H9 (cell line): ENCODE measurements around the gene WAPL. TPM values are rescaled to one million over a fixed set of nuclear protein-coding genes. Genes with fewer than 3 reads are reported as not detected.

Experiments used
- DNase-seq: peaks from one replicate; pipeline ENCODE4 v3.0.0-alpha.2; 2017
- H2AFZ ChIP-seq: one replicate; pipeline ENCODE4 v1.6.1; 2013; ENCODE audit warnings: mild to moderate bottlenecking, low read length, control low read depth, moderate library complexity
- H2AK5ac ChIP-seq: 2 replicates; pipeline ENCODE4 v1.6.1; 2013; ENCODE audit warnings: low read length, control low read depth, mixed read lengths; ENCODE audit not compliant: insufficient read length
- H2BK120ac ChIP-seq: one replicate; pipeline ENCODE4 v1.6.1; 2013; ENCODE audit warnings: low read depth, mild to moderate bottlenecking, low read length, control low read depth, inconsistent platforms; ENCODE audit not compliant: poor library complexity, severe bottlenecking
- H2BK12ac ChIP-seq: 2 replicates; pipeline ENCODE4 v1.6.1; 2013; ENCODE audit warnings: low read length, control low read depth, mixed read lengths, low read depth; ENCODE audit not compliant: insufficient read length
- H2BK15ac ChIP-seq: 2 replicates; pipeline ENCODE4 v1.6.1; 2013; ENCODE audit warnings: low read depth, low read length, control low read depth
- H2BK20ac ChIP-seq: one replicate; pipeline ENCODE4 v1.6.1; 2013; ENCODE audit warnings: low read depth, mild to moderate bottlenecking, low read length, control low read depth, inconsistent platforms; ENCODE audit not compliant: poor library complexity, severe bottlenecking
- H2BK5ac ChIP-seq: 2 replicates; pipeline ENCODE4 v1.6.1; 2013; ENCODE audit warnings: low read length, control low read depth, mixed read lengths; ENCODE audit not compliant: insufficient read length
- H3K14ac ChIP-seq: 2 replicates; pipeline ENCODE4 v1.6.1; 2013; ENCODE audit warnings: low read length, control low read depth; ENCODE audit not compliant: insufficient read depth
- H3K18ac ChIP-seq: 2 replicates; pipeline ENCODE4 v1.6.1; 2013; ENCODE audit warnings: low read depth, mild to moderate bottlenecking, mixed read lengths, low read length, control low read depth; ENCODE audit not compliant: insufficient read length
- H3K23ac ChIP-seq: 2 replicates; pipeline ENCODE4 v1.6.1; 2013; ENCODE audit warnings: low read length, control low read depth, mixed read lengths, low read depth; ENCODE audit not compliant: insufficient read length
- H3K23me2 ChIP-seq: 2 replicates; pipeline ENCODE4 v1.6.1; 2013; ENCODE audit warnings: low read depth, mild to moderate bottlenecking, mixed read lengths, low read length, control low read depth; ENCODE audit not compliant: insufficient read length, poor library complexity, severe bottlenecking
- H3K27ac ChIP-seq: 2 replicates; pipeline ENCODE4 v1.5.1; 2013; ENCODE audit warnings: low read length, control low read depth, mixed read lengths, low read depth; ENCODE audit not compliant: insufficient read length
- H3K27me3 ChIP-seq: 2 replicates; pipeline ENCODE4 v1.6.1; 2013; ENCODE audit warnings: low read length, control low read depth, inconsistent platforms; ENCODE audit not compliant: insufficient read depth
- H3K4ac ChIP-seq: 2 replicates; pipeline ENCODE4 v1.6.1; 2013; ENCODE audit warnings: low read depth, mild to moderate bottlenecking, control low read depth, inconsistent platforms, low read length, moderate library complexity
- H3K4me1 ChIP-seq: 2 replicates; pipeline ENCODE4 v1.6.1; 2013; ENCODE audit warnings: low read length, control low read depth, inconsistent platforms; ENCODE audit not compliant: insufficient read depth
- H3K4me2 ChIP-seq: 2 replicates; pipeline ENCODE4 v1.6.1; 2013; ENCODE audit warnings: low read length, control low read depth, mixed read lengths; ENCODE audit not compliant: insufficient read length, insufficient read depth
- H3K56ac ChIP-seq: 2 replicates; pipeline ENCODE4 v1.6.1; 2013; ENCODE audit warnings: low read depth, mild to moderate bottlenecking, mixed read lengths, low read length, control low read depth; ENCODE audit not compliant: insufficient read length
- H3K79me1 ChIP-seq: 2 replicates; pipeline ENCODE4 v1.6.1; 2013; ENCODE audit warnings: low read depth, mild to moderate bottlenecking, moderate library complexity, low read length, control low read depth, inconsistent platforms; ENCODE audit not compliant: insufficient read depth, poor library complexity, severe bottlenecking
- H3K79me2 ChIP-seq: 2 replicates; pipeline ENCODE4 v1.6.1; 2013; ENCODE audit warnings: low read length, control low read depth, inconsistent platforms; ENCODE audit not compliant: insufficient read depth
- H3K9ac ChIP-seq: 2 replicates; pipeline ENCODE4 v1.6.1; 2013; ENCODE audit warnings: low read length, control low read depth, mixed read lengths; ENCODE audit not compliant: insufficient read length; ENCODE audit errors: extremely low read depth
- H3K9me3 ChIP-seq: one replicate; pipeline ENCODE4 v1.6.1; 2013; ENCODE audit warnings: low read depth, low read length, inconsistent platforms; ENCODE audit not compliant: control insufficient read depth
- H3T11ph ChIP-seq: one replicate; pipeline ENCODE4 v1.6.1; 2013; ENCODE audit warnings: mild to moderate bottlenecking, low read length, control low read depth, inconsistent platforms
- H4K20me1 ChIP-seq: one replicate; pipeline ENCODE4 v1.6.1; 2013; ENCODE audit not compliant: control insufficient read depth, insufficient read length, insufficient read depth
- H4K5ac ChIP-seq: 2 replicates; pipeline ENCODE4 v1.6.1; 2013; ENCODE audit warnings: low read depth, mild to moderate bottlenecking, mixed read lengths, low read length, control low read depth; ENCODE audit not compliant: insufficient read length
- H4K8ac ChIP-seq: replicated peaks from 2 replicates; pipeline ENCODE4 v1.6.1; 2013; ENCODE audit warnings: low read length, control low read depth, mixed read lengths, low read depth; ENCODE audit not compliant: insufficient read length
- H4K91ac ChIP-seq: 2 replicates; pipeline ENCODE4 v1.6.1; 2013; ENCODE audit warnings: low read depth, mild to moderate bottlenecking, moderate library complexity, mixed read lengths, low read length, control low read depth; ENCODE audit not compliant: insufficient read length
- H3K27ac Mint-ChIP-seq, 3 experiments: 2 replicates in 2 of 3; 3 replicates in 1 of 3; pipeline ENCODE4 v1.8.0; 2020 to 2021; ENCODE audit warnings: mixed read lengths in 3 of 3, mild to moderate bottlenecking in 1 of 3, moderate library complexity in 1 of 3
- H3K27me3 Mint-ChIP-seq: 2 replicates; pipeline ENCODE4 v1.8.0; 2021; ENCODE audit warnings: low read depth, mild to moderate bottlenecking, moderate library complexity, mixed read lengths
- H3K36me3 Mint-ChIP-seq, 3 experiments: 2 replicates in 2 of 3; 3 replicates in 1 of 3; pipeline ENCODE4 v1.8.0; 2020 to 2021; ENCODE audit warnings: low read depth in 3 of 3, mixed read lengths in 3 of 3; ENCODE audit not compliant: insufficient read depth in 1 of 3
- H3K4me1 Mint-ChIP-seq, 2 experiments: 2 replicates each; pipeline ENCODE4 v1.8.0; 2020; ENCODE audit warnings: mixed read lengths in 2 of 2
- H3K4me3 Mint-ChIP-seq, 2 experiments: 2 replicates in 1 of 2; 3 replicates in 1 of 2; pipeline ENCODE4 v1.8.0; 2020 to 2021; ENCODE audit warnings: mild to moderate bottlenecking in 2 of 2, mixed read lengths in 2 of 2, moderate library complexity in 1 of 2
- H3K9me3 Mint-ChIP-seq, 2 experiments: 2 replicates in 1 of 2; 3 replicates in 1 of 2; pipeline ENCODE4 v1.8.0; 2020; ENCODE audit warnings: mild to moderate bottlenecking in 2 of 2, mixed read lengths in 2 of 2, moderate library complexity in 1 of 2
- CTCF ChIP-seq: fragments of 200-600 bp; sonication (generic); conservative IDR thresholded peaks from 3 replicates; pipeline ENCODE4 v1.8.0; 2021; ENCODE audit warnings: antibody characterized with exemption, mild to moderate bottlenecking
- WGBS: extraction: QIAGEN DNeasy Blood & Tissue Kit; methylation state at CpG from one replicate; pipeline ENCODE4 v1.1.7; 2013; ENCODE audit warnings: missing lambda C conversion rate, low lambda C conversion rate, mixed read lengths; ENCODE audit not compliant: insufficient read length; ENCODE audit errors: extremely low coverage; 5-methylcytosine and 5-hydroxymethylcytosine counted together
- total RNA-seq: library from RNA; stranded (reverse); gene quantifications from 2 replicates; pipeline ENCODE4 v1.2.1, GENCODE V29; 2021

WAPL gene
- total RNA-seq, 1 experiment from 2014 or later, result 61.4 TPM

- Mint-ChIP-seq H3K27ac (no peak overlapping the region), H3K36me3 (no peaks in the 10 kb centered on the region), H3K4me1 (peaks cover 15 to 25% of the 10 kb centered on the region in 2 experiments), H3K4me3 (no peak overlapping the region), H3K9me3 (no peaks in the 10 kb centered on the region), H3K27me3 (peaks cover 43% of the 10 kb centered on the region)
- no peaks in the 10 kb centered on the region for H3K9me3 ChIP-seq
- TF ChIP-seq CTCF, result no peak
- no peak overlapping the region for H3K23ac ChIP-seq
- no peak overlapping the region for H3K56ac ChIP-seq
- H3T11ph ChIP-seq, result no peak overlapping the region
- no peaks in the 10 kb centered on the region for H3K79me1 ChIP-seq
- H3K27me3 ChIP-seq, result no peaks in the 10 kb centered on the region
- no peak overlapping the region for H2BK12ac ChIP-seq
- H3K4ac ChIP-seq, result no peak overlapping the region
- H2AFZ ChIP-seq, result no peak overlapping the region
- no peak overlapping the region for H3K18ac ChIP-seq
- no peak overlapping the region for H3K9ac ChIP-seq
- H3K27ac ChIP-seq, result no peak overlapping the region
- H2BK20ac ChIP-seq, result no peak overlapping the region
- no peak overlapping the region for H4K8ac ChIP-seq
- H3K79me2 ChIP-seq, result no peaks in the 10 kb centered on the region
- no peak overlapping the region for H3K4me2 ChIP-seq
- no peak overlapping the region for H3K14ac ChIP-seq
- H2BK15ac ChIP-seq, result no peak overlapping the region
- H4K5ac ChIP-seq, result no peak overlapping the region
- no peak overlapping the region for H4K91ac ChIP-seq
- DNase-seq, result no peak
- no peaks in the 10 kb centered on the region for H3K4me1 ChIP-seq
- no peak overlapping the region for H2BK120ac ChIP-seq
- H2AK5ac ChIP-seq, result no peak overlapping the region
- no peak overlapping the region for H2BK5ac ChIP-seq
- H4K20me1 ChIP-seq, result no peaks in the 10 kb centered on the region
- WGBS, result no CpG with 5 or more reads among the region's 3 CpGs
- H3K23me2 ChIP-seq, result peaks cover 5% of the 10 kb centered on the region
Measured at GRCh38 chr10:86385806-86386205, 135.8 kb downstream of the WAPL start.

Other genes starting within 250 kb of the WAPL start
- 0.35 TPM in 1 of 2 replicates, not detected in the other for gene GRID1, start 155.0 kb downstream of the WAPL start, total RNA-seq
- not detected in 2 replicates for gene OPN4, start 132.8 kb upstream of the WAPL start, total RNA-seq
- 0.17 and 0.18 TPM in 2 replicates for gene LDB3, start 146.7 kb upstream of the WAPL start, total RNA-seq
- 138 and 145 TPM in 2 replicates for gene BMPR1A, start 234.8 kb upstream of the WAPL start, total RNA-seq